Transverse colon (tissue), 4 donors: ENCODE data around the gene SNX25. TPM values are rescaled to one million over a fixed set of nuclear protein-coding genes. Genes with fewer than 3 reads are reported as not detected.

Source experiments
- DNase-seq: peaks from one replicate; pipeline ENCODE4 v3.0.0-alpha.2; 2019
- H3K27ac ChIP-seq, 4 donors: fragments of 200-600 bp; sonication (generic); 2 replicates each; pipeline ENCODE4 v1.5.1; 2016 to 2018; ENCODE audit warnings: inconsistent platforms in 4 of 4
- H3K27me3 ChIP-seq: fragments of 200-600 bp; sonication (generic); 2 replicates; pipeline ENCODE4 v1.5.1; 2017; ENCODE audit warnings: inconsistent platforms
- H3K36me3 ChIP-seq, 4 donors: fragments of 200-600 bp; sonication (generic); 2 replicates each; pipeline ENCODE4 v1.5.1; 2017 to 2019; ENCODE audit warnings: inconsistent platforms in 4 of 4
- H3K4me1 ChIP-seq, 4 donors: fragments of 200-600 bp; sonication (generic); 2 replicates each; pipeline ENCODE4 v1.5.1; 2017 to 2020; ENCODE audit warnings: inconsistent platforms in 4 of 4
- H3K4me3 ChIP-seq, 4 donors: fragments of 200-600 bp; sonication (generic); 1 replicate in 1 of 4; 2 replicates in 3 of 4; pipeline versions ENCODE4 v1.5.1 to v1.6.1; 2017 to 2019; ENCODE audit warnings: inconsistent platforms in 4 of 4
- H3K9me3 ChIP-seq, 2 donors: fragments of 200-600 bp; sonication (generic); 2 replicates each; pipeline ENCODE4 v1.5.1; 2017 to 2019; ENCODE audit warnings: inconsistent platforms in 2 of 2
- EP300 ChIP-seq: sonication (generic); formaldehyde crosslinking; IDR thresholded peaks from one replicate; pipeline ENCODE4 v1.6.1; 2017; ENCODE audit warnings: antibody characterized with exemption, low read depth
- POLR2A ChIP-seq: fragments of 450-650 bp; IDR thresholded peaks from one replicate; pipeline ENCODE4 v1.6.1; 2016; ENCODE audit warnings: antibody characterized with exemption, mild to moderate bottlenecking, moderate library complexity
- POLR2AphosphoS5 ChIP-seq, 3 donors: sonication (generic); formaldehyde crosslinking; IDR thresholded peaks; one replicate each; pipeline ENCODE4 v1.6.1; 2016; ENCODE audit warnings: antibody characterized with exemption in 3 of 3
- WGBS, 2 donors: methylation state at CpG; one replicate each; pipeline ENCODE4 v1.1.5; 2018; ENCODE audit warnings: low coverage in 1 of 2; 5-methylcytosine and 5-hydroxymethylcytosine counted together
- in situ Hi-C, 4 donors: fragments of 200-750 bp; cut with MboI; loops; one replicate each; pipeline versions ENCODE4 v1.15.0 to v1.15.1; 2017; ENCODE audit warnings: low sequenced_read_pairs in 3 of 4, low pct_ligation_motif_present in 1 of 4, low pct_unique_long_range_greater_than_20kb in 1 of 4
- intact Hi-C: fragments of 100-400 bp; cut with DNase I; formaldehyde crosslinking; loops from one replicate; pipeline ENCODE4 v1.15.1; 2023; ENCODE audit warnings: low total_unique reads
- total RNA-seq, 4 donors: library from RNA; depleted of rRNA; stranded (reverse); fragments of >200 nt; gene quantifications; one replicate each; pipeline ENCODE4 v1.1.0, GENCODE V29; 2016
- TF ChIP-seq, protein P1 (sequence below), 5 experiments: fragments of 200-600 bp in 3 of 5; fragments of 450-650 bp in 2 of 5; sonication (generic) in 3 of 5; IDR thresholded peaks; 1 replicate in 2 of 5; 2 replicates in 3 of 5; pipeline ENCODE4 v1.5.1; 2016 to 2017; ENCODE audit warnings: antibody characterized with exemption in 5 of 5, inconsistent platforms in 3 of 5, mild to moderate bottlenecking in 2 of 5, moderate library complexity in 1 of 5

SNX25 gene
- total RNA-seq, 4 donors from 2014 or later = 17.1 to 68.5 (median 19.5) TPM

DNA sequence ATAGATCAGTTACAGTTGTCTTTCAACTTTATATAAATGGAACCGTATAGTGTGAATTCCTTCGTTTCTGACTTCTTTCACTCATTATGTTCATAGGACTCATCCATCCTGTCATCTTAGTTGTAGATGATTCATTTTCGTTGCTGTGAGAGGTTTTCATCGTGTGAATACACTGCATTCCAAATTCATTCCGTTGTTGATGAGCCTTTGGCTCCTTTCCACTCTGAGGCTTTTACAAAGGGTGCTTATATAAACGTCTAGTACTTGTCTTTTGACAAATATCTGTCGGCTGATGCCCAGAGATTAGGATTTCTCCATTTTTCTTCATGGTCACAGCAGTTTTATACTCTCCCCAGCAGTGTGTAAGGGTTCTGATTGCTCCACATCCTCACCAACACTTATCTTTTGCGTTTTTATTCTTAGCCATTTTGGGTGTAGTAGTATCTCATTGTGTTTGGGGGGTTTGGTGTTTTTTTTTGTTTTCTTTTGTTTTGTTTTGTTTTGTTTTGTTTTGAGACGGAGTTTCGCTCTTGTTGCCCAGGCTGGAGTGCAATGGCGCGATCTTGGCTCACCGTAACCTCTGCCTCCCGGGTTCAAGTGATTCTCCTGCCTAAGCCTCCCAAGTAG is 137.7 kb downstream of the SNX25 start:
- intact Hi-C loops = loop anchor here (10.0 kb wide), 1 partner anchor 132 kb away; no protein-coding TSS in a partner anchor
- WGBS, 2 donors = 86 to 89% methylated on average over 14 of the region's 14 CpGs
- no peaks in the 10 kb centered on the region for H3K36me3 ChIP-seq

DNA sequence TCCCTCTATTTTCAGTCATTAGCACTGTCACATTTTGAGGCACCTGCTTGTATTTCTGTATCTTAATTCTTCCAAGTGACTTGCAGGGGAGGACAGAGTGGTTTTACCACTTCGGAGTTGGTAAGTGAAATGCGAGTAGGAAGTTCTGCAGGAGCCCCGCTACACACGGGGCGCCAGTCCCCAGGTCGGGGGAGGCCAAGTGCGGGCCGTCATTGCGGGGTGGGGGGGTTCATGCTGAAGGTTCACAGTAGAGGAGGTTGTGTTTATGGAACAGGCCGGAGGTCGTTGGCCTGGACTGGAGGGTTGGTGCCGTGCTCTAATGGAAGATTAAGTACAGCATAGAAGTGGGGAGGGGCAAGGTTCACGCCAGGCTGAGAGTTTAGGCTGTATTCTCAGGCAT is 142.3 kb downstream of the SNX25 start:
- Histone ChIP-seq H3K9me3 (no peaks in the 10 kb centered on the region), H3K4me3 (no peak overlapping the region), H3K36me3 (no peaks in the 10 kb centered on the region), H3K27ac (no peak overlapping the region), H3K27me3 (no peaks in the 10 kb centered on the region), H3K4me1 (no peaks in the 10 kb centered on the region)
- no peak for DNase-seq
- intact Hi-C loops = no loop called here
- 79 to 87% methylated on average over 9 to 13 of the region's 13 CpGs for WGBS, 2 donors
- in situ Hi-C loops = no loop called here
- TF ChIP-seq POLR2A (no peak), POLR2AphosphoS5 (IDR thresholded peaks at IDR 0.05) (no peak), EP300 (no peak)
- TF ChIP-seq, protein P1, sequence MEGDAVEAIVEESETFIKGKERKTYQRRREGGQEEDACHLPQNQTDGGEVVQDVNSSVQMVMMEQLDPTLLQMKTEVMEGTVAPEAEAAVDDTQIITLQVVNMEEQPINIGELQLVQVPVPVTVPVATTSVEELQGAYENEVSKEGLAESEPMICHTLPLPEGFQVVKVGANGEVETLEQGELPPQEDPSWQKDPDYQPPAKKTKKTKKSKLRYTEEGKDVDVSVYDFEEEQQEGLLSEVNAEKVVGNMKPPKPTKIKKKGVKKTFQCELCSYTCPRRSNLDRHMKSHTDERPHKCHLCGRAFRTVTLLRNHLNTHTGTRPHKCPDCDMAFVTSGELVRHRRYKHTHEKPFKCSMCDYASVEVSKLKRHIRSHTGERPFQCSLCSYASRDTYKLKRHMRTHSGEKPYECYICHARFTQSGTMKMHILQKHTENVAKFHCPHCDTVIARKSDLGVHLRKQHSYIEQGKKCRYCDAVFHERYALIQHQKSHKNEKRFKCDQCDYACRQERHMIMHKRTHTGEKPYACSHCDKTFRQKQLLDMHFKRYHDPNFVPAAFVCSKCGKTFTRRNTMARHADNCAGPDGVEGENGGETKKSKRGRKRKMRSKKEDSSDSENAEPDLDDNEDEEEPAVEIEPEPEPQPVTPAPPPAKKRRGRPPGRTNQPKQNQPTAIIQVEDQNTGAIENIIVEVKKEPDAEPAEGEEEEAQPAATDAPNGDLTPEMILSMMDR (IDR thresholded peaks at IDR 0.05) = no peak

More for the DNA sequence above, 137.7 kb downstream of the SNX25 start:
- Histone ChIP-seq H3K9me3 (no peaks in the 10 kb centered on the region), H3K4me3 (no peak overlapping the region), H3K4me1 (peaks cover 0 to 7% (median 2%) of the 10 kb centered on the region in 4 donors), H3K27ac (peak overlapping the region in 1 of 4 donors; percentile 65), H3K27me3 (no peaks in the 10 kb centered on the region)
- in situ Hi-C loops = no loop called here
- TF ChIP-seq, protein P1 (IDR thresholded peaks at IDR 0.05) = no peak
- TF ChIP-seq POLR2AphosphoS5 (IDR thresholded peaks at IDR 0.05) = no peak
- no peak for TF ChIP-seq POLR2A
- TF ChIP-seq EP300 = no peak
- DNase-seq = no peak

DNA sequence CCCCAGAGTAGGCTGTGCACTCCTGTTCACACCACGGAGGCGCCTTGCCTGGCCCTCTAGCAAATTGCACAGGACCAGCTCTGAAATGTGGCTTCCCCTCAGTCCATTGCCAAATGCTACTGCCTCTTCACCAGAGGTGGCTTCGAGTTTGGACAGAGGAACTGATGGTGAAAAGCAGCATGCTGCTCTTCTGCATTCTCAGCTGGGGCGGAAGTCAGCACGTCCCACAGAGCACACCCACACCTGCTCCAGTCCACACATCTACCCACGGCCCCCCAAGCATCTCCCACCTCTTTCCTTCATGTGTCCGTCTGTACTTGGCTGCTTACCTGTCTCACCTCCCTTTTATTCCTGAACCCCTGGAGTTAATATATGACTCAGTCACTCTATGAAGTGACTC is 142.8 kb downstream of the SNX25 start:
- WGBS, 2 donors = 92% methylated on average over 7 of the region's 7 CpGs; no CpG with 5 or more reads in 1 of the 2 donors
- H3K4me1 ChIP-seq = no peaks in the 10 kb centered on the region
- no peaks in the 10 kb centered on the region for H3K36me3 ChIP-seq
- TF ChIP-seq POLR2A (no peak), EP300 (no peak), POLR2AphosphoS5 (IDR thresholded peaks at IDR 0.05) (no peak)
- TF ChIP-seq, protein P1 (IDR thresholded peaks at IDR 0.05) = no peak
- no peak overlapping the region for H3K27ac ChIP-seq
- no peaks in the 10 kb centered on the region for H3K9me3 ChIP-seq
- intact Hi-C loops = no loop called here
- H3K27me3 ChIP-seq = no peaks in the 10 kb centered on the region
- in situ Hi-C loops = no loop called here
- DNase-seq = no peak
- H3K4me3 ChIP-seq = no peak overlapping the region

DNA sequence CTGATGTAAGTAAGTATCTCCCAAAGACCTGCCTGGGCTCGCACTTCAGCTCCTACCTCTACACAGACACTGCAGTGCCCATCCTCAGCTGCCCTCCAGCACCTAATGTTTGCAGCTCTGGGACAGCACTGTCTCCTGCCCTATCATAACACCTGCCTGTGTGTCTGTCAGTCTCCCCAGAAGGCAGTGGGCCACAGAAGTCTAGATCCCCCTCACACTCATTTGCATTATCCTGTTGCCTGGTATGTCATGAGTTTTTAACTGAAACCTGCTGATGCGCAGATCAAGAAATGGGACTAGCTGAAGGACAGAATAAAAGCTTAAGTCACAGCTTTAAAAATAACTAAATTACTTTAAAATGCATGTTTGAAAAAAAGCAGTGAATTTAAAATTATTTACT is 143.3 kb downstream of the SNX25 start:
- H3K27me3 ChIP-seq = no peaks in the 10 kb centered on the region
- in situ Hi-C loops (no loop called here), intact Hi-C loops (no loop called here)
- H3K9me3 ChIP-seq = no peaks in the 10 kb centered on the region
- H3K27ac ChIP-seq = no peak overlapping the region
- no peaks in the 10 kb centered on the region for H3K4me1 ChIP-seq
- H3K4me3 ChIP-seq = no peak overlapping the region
- TF ChIP-seq EP300 = no peak
- TF ChIP-seq POLR2A = no peak
- TF ChIP-seq, protein P1 (IDR thresholded peaks at IDR 0.05) = no peak
- no peak for TF ChIP-seq POLR2AphosphoS5 (IDR thresholded peaks at IDR 0.05)
- no peaks in the 10 kb centered on the region for H3K36me3 ChIP-seq
- DNase-seq = no peak
- WGBS, 2 donors = 94 to 96% methylated on average over 2 of the region's 2 CpGs
